CD4-positive, alpha-beta T cell treated with Interleukin-15 for 1 hour (primary cell): ENCODE data around the gene DEDD2.

ENCODE experiments used
- DNase-seq: peaks from one replicate; pipeline ENCODE4 v3.0.0-alpha.2; 2020

DEDD2 gene

DNA sequence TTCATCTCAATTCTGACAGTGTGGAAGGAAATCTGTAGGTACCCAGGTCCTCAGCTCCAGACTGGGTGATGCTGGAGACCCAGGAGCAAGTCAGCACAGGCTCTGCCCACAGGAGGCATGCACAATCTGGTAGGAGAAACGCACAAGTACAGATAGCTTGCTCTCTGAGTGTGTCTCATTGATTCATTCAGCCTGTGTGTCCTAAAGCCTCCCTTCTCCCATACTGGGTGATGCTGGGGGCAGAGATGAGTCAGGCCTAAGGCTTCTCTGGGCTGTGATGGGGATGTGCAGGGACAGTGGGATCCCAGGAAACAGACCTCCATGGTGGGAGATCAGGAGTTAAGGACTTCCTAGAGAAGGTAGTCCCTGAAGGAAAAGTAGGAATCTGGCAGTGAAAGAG, 9.4 kb upstream of the DEDD2 start:
- DNase-seq: no peak

DNA sequence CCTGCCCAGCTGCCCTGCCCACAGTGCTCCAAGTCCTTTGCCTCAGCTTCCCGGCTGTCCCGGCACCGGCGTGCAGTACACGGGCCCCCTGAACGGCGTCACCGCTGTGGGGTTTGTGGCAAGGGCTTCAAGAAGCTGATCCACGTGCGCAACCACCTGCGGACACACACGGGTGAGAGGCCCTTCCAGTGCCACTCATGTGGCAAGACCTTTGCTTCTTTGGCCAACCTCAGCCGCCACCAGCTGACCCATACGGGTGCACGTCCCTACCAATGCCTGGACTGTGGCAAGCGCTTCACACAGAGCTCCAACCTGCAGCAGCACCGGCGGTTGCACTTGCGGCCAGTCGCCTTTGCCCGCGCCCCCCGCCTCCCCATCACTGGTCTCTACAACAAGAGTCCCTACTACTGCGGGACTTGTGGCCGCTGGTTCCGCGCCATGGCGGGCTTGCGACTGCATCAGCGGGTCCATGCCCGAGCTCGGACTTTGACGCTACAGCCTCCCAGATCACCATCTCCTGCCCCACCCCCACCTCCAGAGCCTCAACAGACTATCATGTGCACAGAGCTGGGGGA, 8.3 kb upstream of the DEDD2 start:
- no peak for DNase-seq

GRCh38 chr19:42224940-42225717, 7.7 kb upstream of the DEDD2 start:
- DNase-seq: no peak

- DNase-seq: no peak
Measured at GRCh38 chr19:42220751-42221097, 3.2 kb upstream of the DEDD2 start.

- DNase-seq: peak; percentile 98
Measured at GRCh38 chr19:42219812-42220750, 2.6 kb upstream of the DEDD2 start, which contains the start of gene ZNF526. Gene ZNF526, plus strand, starts transcription at chr19:42220312. Its CDS starts 4,092 bp downstream, at chr19:42224404.

DNA sequence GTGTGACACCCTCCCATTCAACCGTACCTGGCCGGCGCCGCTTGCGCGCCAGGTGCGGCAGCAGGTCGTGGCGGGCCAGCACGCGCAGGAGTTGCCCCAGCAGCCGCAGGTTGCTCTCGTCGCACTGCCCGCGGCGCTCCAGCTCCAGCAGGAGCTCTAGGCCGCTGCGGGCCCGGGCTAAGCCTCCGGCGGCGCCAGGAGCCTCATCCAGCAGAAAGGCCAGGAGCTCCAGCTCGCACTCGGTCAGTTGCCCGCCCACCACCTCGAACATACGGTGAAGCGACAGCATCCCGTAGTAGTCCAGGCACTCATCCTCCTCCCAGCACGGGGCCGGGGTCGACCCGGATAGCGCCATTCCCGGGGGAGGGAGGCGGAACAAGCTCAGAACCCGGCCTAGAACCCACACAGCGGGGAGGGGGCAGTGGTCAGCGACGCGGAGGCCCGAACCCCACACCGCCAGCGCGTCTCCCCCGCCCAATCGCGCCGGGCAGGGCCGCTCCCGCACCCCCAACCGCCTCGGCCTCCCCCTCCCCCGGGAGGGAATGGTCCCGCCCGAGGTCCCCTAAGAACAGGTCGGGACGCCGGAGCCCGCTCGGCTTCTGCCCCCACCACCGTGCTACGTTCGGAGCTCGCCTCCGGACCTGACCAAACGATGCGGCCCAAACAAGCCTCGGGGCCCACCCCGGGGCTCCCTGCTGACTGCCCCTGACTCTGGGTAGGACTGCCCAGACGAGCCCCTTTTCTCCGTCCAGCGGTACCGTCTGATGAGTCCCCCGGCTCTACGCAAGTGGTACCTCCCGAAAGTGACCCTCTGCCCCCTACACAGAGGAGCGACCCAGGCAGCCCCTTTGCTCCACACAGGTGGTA, 591 bp downstream of the DEDD2 start:
- DNase-seq: no peak

- DNase-seq: no peak
Measured at GRCh38 chr19:42214810-42215485, 2.5 kb downstream of the DEDD2 start.

- no peak for DNase-seq
Measured at GRCh38 chr19:42212886-42213285, 4.6 kb downstream of the DEDD2 start.

DNA sequence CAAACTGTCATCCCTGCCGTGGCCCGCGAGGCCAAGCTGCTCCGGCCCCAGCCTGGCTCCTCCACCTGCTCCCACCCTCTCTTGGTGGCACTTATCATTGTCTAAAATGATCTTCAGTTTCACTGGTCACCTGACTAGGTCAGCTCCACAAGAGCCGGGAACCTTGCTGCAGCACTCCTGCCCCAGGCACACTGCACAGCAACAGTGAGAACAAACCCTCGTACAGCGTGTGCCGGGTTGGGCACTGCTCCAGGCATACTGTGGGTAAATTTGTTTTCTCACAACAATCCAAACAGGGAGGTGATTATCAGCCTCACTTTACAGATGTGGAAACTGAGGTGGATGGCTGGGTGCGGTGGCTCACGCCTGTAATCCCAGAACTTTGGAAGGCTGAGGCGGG, 8.9 kb downstream of the DEDD2 start:
- no peak for DNase-seq

DNA sequence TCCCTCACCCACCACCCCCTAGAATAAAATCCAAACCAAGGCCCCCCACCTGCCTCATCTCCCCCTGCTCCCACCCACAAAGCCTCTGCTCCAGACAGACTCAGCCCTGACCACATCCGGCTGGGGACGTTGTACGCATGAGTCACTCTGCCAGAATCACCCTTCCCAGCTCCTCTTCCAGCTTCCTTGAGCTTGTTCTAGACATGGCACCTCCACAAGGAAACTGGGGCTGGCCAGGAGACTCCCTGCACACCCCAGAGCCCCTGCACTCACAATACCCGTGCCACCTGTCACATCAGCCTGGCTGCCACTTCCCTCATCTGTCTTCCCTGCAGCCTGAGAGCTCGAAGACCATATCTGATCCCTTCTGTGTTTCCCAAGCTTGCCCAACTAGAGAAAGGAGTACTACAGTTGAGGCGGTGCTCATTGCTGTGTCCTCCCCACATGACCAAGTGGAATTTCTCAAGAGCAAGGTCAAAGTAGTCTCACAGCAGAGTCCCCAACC, 9.7 kb downstream of the DEDD2 start:
- DNase-seq: peak; percentile 46

GRCh38 chr19:42206871-42207755, 10.4 kb downstream of the DEDD2 start:
- no peak for DNase-seq

GRCh38 chr19:42204664-42205063, 12.8 kb downstream of the DEDD2 start:
- DNase-seq: no peak

DNA sequence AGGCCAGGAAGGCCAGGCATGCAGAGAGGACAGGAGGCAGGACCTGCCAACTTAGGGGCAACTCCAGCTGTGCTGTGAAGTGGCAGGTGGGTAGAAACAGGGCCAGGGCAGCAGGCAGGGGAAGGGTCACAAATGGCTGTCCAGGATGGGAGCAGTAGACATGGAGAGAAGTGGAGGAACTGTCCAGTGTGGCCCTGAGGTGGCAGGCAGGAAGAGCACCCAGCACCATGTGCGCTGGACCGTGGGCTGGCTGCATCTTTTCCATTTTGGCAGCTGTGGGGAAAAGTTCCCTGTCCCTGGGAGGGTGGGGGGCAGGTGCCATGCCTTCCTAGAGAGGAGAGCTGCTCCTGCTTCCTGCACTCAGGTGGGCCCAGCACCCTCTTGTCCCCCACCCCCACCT, 13.8 kb downstream of the DEDD2 start:
- no peak for DNase-seq

GRCh38 chr19:42202290-42202880, 15.1 kb downstream of the DEDD2 start:
- no peak for DNase-seq

- DNase-seq: peak; percentile 86
Measured at GRCh38 chr19:42201489-42202289, 15.8 kb downstream of the DEDD2 start.

- DNase-seq: no peak
Measured at GRCh38 chr19:42200116-42200715, 17.3 kb downstream of the DEDD2 start.

- peak; percentile 82 for DNase-seq
Measured at GRCh38 chr19:42199440-42200115, 17.9 kb downstream of the DEDD2 start.

GRCh38 chr19:42198676-42199439, 18.6 kb downstream of the DEDD2 start:
- peak; percentile 81 for DNase-seq
